Fibroblast of skin of scalp (primary cell): Measurements from ENCODE around the gene WRAP73.

Source experiments
- DNase-seq: peaks from one replicate; pipeline ENCODE4 v3.0.0-alpha.2; 2013

Gene WRAP73

DNA sequence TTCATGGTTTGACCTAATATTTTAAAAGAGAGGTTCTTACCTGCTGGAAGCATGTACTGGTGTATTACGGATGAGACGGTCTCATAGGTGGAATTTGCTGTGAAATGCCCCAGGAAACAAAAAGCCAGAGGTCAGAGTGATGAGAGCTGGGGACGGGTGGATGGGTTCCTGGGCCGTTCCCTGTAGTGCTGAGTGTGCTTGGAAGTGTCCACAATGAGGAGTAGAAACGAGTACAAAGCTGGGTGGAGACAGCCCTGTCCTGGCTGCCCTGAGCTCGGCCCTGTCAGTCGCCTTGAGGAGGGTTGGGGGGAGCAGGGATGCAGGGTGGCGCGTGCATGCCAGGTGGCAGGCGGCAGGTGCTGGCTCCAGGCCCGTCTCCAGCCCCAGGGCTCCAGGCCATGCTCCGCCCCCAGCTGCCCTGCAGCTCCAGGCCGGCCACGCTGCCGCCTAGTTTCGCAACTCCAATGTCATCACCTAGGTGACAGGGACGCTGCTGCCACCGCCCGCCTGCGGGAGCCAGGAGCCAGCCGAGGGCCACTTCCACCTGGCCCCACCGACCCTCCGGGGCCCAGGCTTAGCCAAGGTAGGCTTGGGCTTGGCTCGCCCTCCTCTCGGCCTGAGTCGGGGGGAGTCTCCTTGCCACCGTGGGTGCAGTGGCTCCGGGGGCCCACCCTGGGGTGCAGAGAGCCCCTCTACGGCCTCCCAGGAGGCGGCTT, 18.8 kb upstream of the WRAP73 start:
- DNase-seq, result no peak

GRCh38 chr1:3668148-3668547, 18.2 kb upstream of the WRAP73 start:
- DNase-seq, result no peak

GRCh38 chr1:3664700-3665375, 14.9 kb upstream of the WRAP73 start:
- DNase-seq, result no peak

GRCh38 chr1:3663999-3664699, 14.2 kb upstream of the WRAP73 start:
- no peak for DNase-seq

DNA sequence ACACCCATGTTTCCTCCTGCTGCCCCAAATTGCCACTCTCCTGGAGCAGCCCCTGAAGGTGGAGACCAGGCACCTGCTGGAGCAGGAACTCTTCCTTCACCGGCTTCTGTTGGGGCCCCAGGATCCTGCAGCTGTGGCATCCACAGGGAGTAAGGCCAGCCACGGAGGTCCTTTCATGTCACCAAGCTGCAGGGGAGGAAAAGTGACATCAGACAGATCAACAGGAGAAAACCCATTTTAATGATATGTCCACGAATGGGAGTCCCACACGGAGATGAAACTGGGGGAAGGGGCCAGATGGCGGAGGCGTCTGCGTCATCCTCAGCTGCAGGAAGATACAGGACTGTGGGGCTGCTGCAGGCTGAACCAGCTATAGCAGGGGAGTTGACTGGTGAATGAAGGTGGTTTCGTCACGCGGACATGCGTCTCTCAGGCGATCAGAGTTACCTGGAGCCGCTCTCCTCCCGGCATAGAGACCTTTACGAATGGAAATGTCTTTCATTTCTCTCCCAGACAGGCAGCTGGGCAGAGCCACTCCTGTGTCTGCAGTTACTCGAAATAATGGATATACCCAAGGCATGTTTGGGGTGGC, 12.3 kb upstream of the WRAP73 start:
- DNase-seq, result no peak

DNA sequence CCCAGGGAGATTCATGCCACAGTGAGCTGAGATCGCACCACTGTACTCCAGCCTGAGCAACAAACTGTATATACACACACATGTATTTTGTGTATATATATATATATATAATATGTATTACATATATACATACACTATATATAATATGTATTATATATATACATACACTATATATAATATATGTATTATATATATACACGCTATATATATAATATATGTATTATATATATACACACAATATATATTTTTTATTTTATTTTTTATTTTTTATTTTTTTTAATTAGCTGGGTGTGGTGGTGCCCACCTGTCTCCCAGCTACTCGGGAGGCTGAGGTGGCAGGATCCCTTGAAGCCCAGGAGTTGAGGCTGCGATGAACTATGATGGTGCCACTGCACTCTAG, 11.7 kb upstream of the WRAP73 start:
- no peak for DNase-seq

GRCh38 chr1:3660704-3661103, 10.8 kb upstream of the WRAP73 start:
- no peak for DNase-seq

- DNase-seq, result no peak
Observed at GRCh38 chr1:3659093-3659492, 9.2 kb upstream of the WRAP73 start.

DNA sequence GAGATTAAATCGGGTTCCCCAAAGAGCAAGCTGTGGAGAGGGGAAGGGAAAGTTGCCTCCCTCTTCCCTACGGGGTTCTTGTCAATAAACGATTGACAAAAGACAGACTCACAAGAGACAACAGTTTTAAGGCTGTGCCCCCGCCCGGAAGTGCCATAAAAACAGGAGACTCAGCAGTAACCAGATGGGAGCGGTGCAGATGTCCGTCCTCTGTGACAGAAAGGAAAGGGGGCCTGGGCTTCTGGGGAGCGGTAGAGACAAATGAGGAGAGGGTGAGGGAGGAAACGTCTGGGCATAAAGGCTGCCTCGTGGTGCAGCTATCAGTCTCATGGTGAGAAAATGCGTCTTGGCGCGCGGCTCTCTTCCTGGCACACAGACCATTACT, 8.3 kb upstream of the WRAP73 start:
- no peak for DNase-seq

DNA sequence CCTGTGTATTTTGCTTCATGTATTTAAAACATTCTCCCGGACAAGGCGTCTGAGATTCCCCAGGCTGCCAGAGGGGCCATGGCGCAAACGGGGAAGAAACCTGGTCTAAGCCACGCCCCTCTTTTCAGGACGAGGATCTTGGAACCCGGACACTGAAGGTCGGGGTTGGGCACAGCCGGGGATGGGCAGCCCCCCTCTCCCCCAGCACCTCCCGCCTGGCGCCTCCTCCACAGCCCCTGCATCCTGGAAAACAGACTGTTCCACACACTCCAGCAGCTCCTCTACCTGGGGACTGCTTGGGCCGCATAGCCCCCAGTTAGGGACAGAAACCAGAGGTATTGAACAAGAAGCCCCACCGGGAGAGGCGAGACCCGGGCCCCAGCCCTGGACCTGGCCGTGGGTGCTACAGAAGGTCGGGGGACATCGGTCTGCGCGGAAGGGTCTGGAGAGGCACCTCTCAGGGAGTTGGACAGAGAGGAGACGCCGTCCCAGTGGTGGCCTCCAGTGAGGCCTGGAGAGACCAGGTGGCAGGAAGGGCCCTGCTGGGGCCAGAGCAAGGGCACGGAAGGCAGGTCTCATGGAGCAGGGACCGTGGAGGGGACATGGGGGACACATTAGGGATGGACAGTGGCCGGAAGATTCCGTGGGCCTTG, 7.8 kb upstream of the WRAP73 start:
- DNase-seq, result no peak

DNA sequence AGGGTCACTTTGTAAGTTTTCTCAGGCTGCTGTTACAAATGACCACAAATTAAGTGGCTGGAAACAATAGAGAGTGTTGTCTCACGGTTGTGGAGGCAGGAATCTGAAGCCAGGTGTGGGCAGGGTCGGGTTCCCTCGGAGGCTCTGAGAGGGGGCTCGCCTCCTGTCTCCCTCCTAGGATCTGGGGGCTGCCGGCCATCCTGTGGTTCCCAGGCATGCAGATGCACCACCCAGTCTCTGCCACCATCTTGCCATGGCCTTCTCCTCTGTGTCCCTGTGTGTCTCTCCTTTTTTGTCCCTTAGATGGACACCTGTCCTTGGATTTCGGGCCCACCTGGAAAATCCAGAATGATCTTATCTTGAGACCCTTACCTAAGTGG, 7.2 kb upstream of the WRAP73 start:
- DNase-seq, result no peak

GRCh38 chr1:3656450-3657095, 6.7 kb upstream of the WRAP73 start:
- no peak for DNase-seq

DNA sequence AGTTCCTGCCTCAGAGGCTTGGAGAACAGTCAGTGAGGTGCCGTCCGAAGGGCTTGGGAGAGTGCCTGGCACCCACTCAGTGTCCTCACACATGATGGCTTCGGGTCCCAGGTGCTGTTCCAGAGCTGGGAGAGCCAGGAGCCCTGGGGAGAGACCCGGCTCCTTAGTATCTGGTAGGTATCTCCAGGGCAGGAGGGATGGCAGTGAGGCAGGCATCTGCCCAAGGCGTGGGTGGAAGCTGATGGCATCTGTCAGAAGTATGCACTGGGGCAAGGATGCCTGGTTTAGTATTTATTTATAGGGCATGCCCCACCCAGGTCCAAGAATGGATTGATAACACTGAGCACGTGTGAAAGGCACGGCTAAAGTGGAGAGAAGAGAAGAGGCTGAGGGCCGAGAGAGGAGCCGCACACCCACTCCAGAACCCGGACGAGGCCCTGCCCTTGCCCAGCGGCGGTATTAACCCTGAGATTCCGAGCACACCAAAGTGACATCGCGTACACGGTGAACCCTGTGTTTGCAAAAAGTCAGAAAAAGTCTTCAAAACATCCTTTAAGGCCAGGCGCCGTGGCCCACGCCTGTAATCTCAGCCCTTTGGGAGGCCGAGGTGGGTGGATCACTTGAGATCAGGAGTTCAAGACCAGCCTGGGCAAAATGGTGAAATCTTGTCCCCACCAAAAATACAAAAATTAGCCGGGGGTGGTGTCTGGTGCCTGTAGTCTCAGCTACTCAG, 4.8 kb upstream of the WRAP73 start:
- no peak for DNase-seq

- DNase-seq, result no peak
Observed at GRCh38 chr1:3653286-3653618, 3.3 kb upstream of the WRAP73 start.

GRCh38 chr1:3652548-3653285, 2.8 kb upstream of the WRAP73 start:
- no peak for DNase-seq

- no peak for DNase-seq
Observed at GRCh38 chr1:3651930-3652547, 2.1 kb upstream of the WRAP73 start, which contains the start of gene TP73. Gene TP73 (plus strand): TSS chr1:3652516. CDS start chr1:3682366, 29,850 bp downstream.

DNA sequence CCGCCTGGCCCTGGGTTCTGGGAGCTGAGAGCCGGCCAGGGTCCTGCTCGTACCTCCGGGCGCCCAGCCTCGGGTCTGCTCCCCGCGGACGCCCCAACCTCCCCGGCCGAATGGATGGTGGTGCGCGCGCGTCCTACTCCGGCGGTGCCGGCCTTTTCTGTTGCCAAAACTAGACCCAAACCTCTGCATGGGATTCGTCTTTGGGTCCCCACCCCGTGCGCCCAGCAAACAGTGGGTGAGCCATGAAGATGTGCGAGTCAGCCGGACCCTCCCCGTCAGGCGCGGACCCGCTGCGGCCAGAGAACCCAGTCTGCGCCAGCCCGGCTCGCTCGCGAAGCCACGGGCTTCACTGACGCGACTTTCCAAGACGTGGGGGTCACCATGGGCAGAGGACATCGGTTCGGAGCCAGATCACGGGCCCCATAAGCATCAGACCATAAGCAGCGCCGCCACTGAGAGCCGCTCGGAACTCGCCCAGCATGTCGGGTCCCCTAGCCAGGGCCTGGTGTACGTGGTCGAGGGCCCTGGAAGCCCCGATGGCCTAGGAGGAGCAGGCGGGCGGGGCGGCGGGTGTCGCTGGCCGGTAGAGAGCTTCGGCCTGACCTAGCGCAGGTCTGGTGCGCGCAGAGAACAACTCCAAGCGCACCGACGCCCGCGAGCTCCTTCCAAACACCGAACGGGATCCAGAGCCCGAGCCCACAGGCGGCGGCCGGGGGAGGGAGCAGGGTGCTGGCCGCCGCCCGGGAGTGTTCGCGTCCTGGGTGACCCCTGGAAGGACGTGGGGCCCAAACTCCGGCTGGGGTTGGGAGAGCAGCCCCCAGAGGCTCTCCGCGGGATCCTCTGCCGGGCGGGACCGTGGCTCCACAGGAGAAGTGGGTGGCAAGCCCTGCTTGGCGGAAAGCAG, 1.4 kb upstream of the WRAP73 start:
- no peak for DNase-seq

- DNase-seq, result no peak
Observed at GRCh38 chr1:3650248-3651025, 534 bp upstream of the WRAP73 start.

DNA sequence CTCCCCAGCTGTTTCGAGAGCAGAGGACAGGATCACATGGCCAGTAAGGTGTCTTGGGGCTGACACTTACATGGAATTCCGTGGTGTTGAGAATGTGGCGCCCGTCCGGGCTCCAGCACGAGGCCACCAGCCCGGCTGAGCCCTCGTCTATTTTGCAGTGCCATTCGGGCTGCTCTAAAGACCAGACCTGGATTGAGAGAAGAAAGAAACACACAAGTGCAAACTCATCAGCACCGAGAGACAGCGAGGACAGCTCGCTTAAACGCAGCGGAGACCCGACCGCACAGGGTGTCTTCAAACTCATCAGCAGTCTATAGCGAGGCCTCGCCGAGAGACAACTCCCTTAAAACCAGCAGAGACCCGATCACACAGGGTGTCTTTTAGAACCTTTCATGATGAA, 3.3 kb downstream of the WRAP73 start:
- no peak for DNase-seq
